ENCODE measurements around the gene EFCAB9.
"Not testable (repeated sequence)": the region's sequence is repeated elsewhere in the genome, so short reads cannot be mapped to it uniquely, and the experiment has no call there.

Gene EFCAB9

DNA sequence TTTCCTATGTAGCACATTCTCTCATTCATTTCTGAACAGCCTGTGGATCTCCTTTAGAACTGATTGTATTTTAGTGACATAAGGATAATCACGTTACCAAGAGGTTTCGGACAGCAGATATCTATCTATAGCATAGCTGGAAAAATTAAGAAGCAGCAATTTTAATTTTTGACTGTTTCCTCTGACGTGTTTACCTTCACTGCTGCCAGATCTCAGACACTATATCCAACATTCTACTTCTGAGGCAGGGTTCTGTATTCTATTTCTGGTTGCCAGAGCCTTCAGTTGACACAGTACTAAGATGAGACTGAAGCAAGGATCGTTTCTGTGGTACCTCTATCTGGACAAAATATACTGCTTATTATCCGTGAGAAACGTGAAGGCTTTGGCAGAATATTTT lies at the start of gene EFCAB9:
EFCAB9 (plus strand) TSS at position 301 of the 400 bp plus-strand sequence; CDS start at position 302, 1 bp downstream.
- DNase-seq = no peak

DNA sequence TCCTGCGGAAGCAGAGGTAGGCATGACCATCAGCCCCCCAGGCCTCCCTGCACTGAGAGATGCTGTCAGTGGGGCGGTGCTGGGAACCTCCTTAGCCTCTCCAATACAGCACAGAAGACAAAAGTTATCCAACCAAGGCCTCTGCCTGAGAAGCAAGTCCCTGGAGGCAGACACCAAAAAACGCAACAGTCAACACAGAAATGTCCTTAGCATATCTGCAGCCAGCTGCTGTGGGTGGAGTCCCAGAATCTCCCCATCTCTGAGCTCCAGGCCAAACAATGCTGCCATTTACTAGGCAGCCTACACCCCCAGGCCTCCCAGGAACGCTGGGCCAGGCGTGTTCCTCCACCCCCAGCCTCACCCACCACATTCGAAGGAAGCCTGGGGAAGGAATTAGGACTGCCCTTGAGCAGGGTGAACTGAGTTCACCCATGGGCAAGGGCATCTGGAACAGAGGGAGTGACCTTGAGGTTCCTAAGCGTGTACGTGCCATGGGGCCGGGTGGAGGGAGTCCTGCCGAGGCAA lies 49.6 kb upstream of the EFCAB9 start:
- no peak for DNase-seq

DNA sequence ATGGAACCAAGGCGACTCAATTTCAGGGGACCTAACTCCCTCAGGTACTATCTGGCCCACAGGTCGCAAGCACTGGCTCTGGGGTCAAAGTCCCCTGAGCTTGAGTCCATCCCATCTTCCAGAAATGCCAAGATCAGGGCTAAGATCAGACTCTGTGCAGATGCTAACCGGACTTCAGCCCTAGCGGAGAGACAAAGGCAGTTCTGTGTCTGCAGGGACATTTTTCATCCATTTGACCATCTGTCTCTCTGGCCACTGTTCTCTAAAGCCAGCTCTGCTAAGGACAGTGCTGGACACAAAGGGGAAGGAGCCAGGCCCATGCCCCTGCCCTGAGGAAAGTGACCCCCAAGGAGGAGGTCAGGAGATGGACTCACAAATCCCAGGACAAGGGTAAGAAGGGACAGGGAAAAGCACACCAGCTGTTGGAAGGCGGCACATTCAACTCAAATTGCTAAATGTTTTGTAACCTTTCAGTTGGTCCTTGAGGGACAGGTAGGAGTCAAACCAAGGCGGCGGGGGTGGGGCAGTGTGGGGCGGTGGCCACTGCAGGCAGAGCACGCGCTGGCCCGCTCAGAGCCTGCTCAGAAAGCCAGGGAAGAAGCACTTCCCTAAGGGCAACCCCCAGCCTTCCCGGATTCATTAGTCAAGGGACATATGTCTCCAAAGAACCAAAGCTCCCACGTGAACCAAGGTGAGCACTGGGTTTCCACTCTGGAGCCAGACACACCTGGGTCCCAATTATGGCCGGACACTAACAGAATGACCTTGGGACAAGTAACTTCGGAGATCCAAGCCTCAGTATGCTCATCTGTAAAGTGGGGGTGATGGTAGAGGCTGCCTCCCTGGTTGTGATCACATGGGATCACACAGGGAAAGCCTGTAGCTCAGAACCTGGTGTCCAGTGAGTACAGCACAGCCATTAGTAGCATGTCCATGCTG lies 48.8 kb upstream of the EFCAB9 start:
- DNase-seq = no peak

DNA sequence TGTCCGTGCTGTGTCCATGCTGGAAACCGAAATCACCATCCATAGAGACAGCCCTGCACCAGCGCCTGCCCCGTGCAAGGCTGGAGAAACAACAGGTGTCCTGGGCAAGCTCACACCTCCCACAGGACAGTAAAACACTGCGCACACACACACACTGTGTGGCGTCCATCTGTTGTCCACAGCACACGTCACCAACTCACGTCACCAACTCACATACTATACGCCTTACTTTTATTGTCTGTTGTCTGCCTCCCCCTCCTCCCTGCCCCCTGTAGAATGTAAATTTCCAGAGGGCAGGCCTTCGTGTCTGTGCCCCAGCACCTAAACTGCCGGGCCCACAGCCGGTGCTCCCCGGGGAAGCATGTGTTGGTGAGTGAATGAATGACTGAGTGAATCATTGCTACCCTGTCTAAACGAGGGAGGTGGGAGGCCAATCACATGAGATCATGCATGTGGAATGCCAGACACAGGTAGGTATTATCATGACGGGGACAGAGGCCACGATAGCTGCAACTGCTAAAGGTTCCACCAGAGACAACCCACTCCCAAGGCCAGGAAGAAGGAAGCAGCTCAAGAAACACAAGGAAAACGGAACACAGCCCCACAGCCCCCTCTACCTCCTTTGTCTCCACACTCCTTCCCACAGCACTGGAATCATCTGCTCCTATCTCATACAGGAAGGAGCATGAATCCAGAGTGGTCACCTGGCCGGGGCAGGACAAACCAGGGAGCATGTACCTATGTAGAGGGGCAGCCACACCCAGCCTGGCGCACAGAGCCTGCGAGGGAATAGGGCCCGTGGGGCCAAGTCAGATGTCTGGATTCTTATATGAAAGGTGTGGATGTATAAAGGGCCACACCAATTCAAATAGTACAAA lies 47.9 kb upstream of the EFCAB9 start:
- no peak for DNase-seq

DNA sequence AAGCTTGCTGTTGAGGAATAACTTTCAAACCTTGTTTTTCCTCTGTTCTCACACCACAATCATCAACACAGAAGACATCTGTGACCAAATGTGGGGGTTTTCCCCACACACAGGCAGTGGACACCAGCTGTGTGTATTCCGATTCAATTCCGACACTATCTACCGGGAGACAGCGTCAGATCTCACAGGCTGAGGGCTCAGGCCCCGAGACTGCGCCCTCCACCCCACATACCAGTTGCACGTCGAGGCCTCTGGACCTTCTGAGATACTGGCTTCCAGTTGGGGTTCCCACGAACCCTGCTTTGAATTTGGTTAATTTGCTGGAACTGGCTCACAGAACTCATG lies 47.3 kb upstream of the EFCAB9 start:
- no peak for DNase-seq

DNA sequence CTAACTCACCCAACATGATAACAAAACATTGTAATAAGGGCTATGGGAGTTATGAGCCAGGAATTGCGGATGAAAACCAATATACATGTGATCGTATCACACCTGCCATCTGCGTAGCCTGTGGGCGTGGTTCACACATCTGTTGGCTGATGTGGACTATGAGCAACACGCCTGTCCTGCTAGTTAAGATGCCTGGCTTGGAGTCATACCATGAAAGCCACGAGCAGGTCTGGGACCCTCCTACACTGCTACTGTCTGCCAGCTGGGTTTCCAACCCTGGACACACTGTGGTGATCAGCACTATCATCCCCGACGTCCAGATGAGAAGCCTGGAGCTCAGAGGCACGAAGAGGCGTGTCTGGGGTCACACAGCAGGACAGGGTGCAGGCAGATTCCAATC lies 46.1 kb upstream of the EFCAB9 start:
- DNase-seq = no peak

DNA sequence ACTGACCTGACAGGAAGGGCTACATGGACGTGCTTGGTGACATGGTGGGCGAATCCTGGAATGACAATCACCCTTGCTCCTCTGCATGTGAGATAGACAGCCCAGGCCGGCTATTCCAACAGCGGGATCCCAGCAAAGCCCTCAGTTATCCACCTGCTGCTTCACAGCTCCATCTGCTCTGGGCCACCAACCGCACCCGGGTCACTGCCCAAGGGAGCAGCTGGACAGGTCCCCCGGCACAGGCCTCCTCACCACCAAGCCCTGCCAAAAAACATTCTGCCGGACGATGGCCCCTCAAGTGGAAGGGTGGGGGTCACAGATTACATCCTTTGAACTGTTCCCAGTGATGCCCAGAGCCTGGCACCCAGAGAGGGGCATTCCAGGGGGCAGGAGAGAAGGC lies 45.6 kb upstream of the EFCAB9 start:
- DNase-seq = no peak

DNA sequence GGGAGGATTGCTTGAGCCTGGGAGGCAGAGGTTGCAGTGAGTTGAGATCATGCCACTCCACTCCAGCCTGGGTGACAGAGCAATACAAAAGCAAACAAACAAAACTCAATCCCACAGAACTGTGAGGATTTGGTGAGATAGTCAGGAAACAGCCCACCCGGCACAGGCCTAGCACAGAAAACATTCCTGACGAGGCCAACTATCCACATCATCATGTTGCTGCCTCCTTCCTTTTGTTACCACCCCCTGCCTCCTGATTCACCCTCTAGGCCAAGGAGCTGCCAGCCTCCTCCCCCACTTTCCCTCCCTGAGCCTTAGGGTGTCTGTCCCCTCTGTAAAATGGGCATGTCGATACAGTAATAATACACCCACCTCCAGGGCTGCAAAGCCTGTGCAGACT lies 44.9 kb upstream of the EFCAB9 start:
- no peak for DNase-seq

DNA sequence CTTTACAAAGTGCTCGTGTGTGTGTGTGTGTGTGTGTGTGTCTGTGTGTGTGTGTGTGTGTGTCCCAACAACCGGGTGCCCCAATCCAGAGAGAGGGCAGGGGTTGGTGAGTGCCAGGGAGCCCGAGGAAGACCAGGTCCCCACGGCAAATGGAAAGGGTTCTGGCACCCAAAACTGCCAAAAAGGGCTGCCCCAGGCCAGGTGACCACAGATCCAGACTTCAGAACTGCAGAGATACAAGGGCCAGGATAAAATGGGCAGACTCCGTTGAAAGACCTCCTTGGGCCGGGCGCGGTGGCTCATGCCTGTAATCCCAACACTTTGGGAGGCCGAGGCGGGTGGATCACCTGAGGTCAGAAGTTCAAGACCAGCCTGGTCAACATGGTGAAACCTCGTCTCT lies 44.5 kb upstream of the EFCAB9 start:
- DNase-seq = not testable (repeated sequence)

DNA sequence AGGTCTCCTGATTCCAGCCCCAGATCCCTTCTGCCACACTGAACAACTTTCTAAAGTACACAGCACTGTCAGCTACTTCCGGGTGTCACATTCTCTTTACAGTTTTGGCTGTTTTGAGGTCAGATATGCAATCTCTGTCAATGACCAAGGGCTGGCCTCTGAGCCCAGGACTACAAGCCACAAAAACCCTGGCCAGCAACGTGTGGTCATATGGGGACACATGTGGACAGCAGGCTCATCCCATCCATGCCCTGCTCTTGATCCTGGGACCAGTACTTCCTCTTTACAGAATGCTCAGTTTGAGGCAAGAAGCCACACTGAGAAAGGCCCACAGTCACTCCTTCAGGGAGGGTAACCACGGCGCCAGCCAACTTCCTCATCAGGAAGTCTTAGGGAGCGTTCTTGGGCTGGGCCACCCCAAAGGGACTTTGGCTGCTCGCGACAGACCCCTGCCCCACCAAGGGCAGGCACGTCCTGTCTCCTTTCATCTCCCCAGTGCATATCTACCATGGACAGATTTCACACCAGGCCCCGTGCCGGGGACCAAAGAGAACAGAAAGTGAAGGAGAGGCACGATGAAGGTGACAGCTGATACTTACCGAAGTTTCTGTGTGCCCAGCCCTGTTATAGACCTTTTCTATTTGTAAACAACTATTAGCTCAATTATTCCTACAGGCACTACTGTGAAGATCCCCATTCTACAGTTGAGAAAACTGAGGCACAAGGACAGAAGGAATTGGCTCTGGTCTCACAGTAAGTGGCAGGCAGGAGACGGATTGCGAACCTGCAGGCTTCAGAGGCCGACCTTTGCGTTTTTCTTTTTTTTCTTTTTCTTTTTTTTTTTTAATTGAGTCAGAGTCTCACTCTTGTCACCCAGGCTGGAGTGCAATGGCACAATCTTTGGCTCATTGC lies 43.2 kb upstream of the EFCAB9 start:
- peak; percentile 68 for DNase-seq

DNA sequence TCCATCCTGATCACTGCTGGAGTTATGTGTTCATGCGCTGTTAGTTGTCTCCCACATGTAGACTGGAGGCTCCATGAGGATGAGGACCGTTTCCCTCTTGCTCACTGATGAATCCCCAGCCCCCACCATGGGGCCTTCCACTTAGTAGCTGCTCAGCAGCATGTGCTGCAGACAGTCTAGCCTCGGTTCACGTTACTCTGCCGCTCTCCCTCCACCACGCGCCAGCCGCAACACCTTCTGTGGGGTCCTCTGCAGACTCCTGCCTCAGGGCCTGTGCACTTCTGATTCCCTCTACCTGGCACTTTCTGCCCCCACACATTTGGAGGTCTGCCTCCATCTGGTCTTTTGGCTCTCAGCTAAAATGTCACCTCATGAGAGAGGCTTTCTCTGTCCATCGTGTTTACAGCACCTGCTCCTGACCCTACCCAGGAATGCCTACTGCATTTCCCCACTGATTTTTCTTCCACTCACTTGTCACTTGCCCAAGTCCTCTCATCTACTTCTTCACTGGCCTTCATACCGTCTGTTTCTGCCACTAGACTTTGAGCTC lies 42.2 kb upstream of the EFCAB9 start:
- no peak for DNase-seq

DNA sequence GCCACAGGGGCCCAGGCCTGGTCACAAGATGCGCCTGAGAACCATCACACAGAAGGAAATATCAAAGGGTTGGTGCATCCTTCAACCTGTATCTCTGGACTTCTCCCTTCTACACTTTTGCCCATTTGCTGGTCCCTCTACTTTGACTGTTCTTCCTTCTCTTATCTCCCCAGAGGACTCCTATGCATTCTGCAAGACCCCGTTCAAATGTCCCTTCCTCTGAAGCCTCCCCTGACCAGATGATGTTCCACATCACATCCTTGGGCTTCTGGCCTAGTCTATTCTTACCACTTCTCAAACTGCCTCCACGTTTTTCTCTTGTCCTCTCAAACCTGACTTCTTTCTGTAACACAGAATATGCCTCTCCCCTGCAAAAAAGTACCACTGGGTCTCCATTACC lies 40.3 kb upstream of the EFCAB9 start:
- no peak for DNase-seq

DNA sequence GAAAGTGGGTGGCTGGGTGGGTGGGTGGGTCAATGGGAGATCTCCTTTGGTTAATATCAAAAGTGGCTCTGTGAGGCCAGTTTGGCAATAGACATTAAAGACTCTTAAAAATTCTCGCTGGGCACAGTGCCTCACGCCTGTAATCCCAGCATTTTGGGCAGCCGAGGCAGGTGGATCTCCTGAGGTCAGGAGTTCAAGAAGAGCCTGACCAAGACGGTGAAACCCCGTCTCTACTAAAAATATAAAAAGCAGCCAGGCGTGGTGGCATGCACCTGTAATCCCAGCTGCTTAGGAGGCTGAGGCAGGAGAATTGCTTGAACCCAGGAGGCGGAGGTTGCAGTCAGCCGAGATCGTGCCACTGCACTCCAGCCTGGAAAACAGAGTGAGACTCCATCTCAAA lies 38.9 kb upstream of the EFCAB9 start:
- not testable (repeated sequence) for DNase-seq

DNA sequence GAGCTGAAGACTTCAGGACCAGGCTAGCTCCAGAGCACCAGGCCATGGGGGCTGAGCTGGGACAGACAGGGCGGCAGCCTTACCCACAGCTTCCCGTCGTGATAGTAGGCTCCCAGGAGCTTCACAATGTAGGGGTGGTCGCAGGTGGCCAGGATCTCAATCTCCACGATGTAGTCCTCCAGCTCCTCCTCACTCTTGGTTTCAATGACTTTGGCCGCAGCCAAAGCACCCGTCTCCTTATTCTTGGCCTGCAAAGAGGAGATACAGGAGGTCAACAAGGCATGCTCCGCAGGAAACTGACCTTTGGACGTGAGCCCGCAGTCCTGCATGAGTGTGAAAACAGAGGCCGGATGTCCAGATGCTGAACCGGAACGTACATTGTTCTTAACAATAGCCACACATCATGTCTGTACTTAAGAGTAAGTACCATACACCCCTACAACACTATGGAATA lies 37.4 kb upstream of the EFCAB9 start:
- DNase-seq = no peak

DNA sequence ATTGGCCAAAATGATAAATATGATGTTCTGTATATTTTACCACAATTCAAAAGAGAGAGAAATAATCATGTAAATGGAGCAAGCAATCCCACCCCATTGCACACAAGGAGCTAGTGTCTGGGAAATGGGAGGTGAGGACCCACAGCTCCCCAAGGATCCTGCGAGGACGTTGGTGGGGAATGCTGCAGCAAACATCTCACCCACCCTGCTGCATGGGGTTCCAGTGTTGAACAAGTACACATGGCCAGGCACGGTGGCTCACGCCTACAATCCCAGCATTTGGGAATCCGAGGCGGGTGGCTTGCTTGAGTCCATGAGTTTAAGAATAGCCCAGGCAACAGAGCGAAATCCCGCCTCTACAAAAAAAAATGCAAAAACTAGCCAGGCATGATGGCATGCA lies 35.0 kb upstream of the EFCAB9 start:
- no peak for DNase-seq

DNA sequence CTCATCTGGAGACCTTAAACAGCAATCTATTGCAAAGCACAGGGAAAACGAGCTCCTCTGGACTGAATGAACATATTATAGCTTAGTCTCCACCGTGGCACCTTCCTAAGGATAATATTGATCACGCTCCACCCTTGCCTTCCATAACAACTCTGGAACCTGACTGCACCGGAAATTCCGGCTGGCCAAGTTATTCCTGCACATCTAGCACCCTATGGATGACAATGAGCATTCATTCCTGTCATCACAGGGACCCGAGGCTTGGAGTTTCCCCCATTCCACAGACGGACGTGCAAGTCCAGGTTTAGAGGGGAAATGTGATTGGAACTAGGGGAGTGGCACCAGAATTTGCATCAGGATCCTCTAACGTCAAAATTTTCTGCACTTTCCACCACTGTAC lies 33.5 kb upstream of the EFCAB9 start:
- no peak for DNase-seq

DNA sequence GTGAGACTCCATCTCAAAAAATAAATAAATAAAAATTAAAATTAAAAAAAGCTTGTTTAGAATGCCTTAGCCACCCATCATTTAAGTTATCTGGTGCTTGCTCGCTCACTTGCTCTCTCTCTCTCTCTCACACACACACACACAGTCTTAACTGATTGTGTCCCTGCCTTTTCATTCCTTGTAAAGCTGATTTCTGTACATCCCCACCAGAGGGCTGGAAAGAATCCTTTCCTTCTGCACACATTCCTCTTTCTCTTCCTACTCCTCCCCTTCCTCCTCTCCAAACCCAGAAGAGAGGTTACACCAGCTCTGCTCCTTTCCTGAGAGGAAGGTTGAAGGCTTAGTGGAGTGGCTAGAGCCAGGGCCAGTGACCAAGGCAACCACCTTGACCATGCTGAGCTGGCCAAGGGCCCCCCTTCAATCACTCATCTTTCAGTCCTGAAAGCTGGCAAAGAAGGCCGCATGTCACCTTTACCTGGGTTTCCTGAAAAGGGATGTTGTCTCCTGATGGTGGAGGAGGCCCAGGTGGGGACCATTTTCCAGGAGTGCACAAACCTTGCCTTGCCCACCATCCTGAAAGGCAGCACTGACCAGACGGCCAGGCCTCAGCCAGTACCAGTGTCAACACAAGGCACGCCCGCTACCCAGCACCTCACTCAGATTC lies 31.5 kb upstream of the EFCAB9 start:
- no peak for DNase-seq

DNA sequence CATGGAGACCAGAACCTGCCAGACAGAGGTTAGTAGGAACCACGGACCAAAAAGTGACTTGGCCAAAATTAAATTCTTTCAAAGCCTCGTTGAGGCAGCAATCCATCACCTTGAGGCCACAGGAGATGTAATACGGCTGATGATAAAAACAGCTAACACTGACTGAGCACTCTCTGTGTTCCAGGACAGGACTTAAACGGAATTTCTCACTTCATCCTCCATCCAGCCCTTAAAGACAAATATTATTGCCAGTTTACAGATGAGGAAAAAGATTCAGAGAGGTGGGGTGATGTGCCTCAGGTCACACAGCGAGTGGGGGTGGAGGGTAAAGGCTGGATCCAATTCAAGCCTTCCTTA lies 31.0 kb upstream of the EFCAB9 start:
- no peak for DNase-seq

DNA sequence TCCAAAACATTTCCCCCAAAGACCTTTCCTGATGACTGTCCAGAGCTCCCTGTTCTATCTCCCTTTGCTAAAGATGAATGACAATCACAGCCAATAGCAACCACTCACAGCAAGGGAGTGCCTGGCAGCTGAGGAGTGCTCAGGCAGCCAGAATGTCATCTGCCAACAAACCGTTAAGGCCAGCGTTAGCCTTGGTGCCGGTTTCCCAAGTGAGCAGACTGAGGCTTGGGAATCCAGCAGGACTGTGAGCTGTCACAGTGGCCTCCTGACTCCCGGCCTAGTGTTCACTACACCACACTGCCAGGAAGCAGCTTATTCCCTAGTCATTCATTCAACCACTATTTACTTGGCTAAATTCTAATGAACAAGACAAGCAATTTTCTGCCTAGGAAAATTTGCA lies 30.6 kb upstream of the EFCAB9 start:
- no peak for DNase-seq

DNA sequence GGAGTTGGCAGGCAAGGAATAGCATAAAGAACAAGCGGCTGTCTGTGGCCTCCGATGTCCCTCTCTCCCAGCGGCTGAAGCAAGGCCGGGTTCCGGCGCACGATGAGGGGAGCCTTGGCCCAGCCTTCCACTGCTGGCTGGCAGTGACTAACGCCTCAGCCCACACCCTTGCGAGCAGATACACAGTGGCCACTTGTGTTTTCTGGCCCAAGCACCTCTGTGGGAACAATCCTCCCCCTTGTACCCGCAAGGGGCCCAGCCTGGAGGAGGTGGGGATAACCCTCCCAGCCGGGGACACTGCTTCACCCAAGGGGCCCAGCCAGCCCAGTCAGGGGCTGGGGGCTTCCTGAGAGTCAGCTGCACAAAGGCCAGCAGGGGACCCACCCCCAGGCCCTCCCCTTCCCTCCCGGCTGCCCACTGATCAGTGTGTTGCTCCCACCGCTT lies 29.2 kb upstream of the EFCAB9 start:
- no peak for DNase-seq

DNA sequence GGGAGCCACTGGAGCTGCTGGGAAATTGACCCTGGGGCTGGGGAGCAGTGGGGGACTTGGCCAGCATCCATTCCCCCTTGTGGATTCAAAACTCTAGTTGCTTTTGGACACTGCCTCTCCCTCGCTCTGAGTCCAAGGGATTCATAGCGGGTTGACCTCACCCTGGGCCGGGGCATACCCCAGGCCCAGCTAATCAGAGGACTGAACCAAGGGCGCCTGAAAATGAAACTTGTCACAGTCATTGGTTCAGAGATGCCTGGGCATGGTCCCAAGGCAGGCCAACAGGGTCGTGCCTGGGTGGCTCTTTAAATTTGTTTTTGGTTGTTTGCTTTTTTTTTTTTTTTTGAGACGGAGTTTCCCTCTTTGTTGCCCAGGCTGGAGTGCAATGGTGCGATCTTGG lies 28.5 kb upstream of the EFCAB9 start:
- DNase-seq = no peak
